HepG2 (cell line): ENCODE measurements around the gene SNX22. TPM values are rescaled to one million over a fixed set of nuclear protein-coding genes. Genes with fewer than 3 reads are reported as not detected.

Experiments used
- DNMT3B ChIP-seq: conservative IDR thresholded peaks from 2 replicates; pipeline ENCODE4 v1.6.1; 2016; ENCODE audit warnings: missing biosample characterization, control low read depth
- FOSL2 ChIP-seq: sonication (generic); formaldehyde crosslinking; IDR thresholded peaks from 2 replicates; pipeline ENCODE4 v1.4.0; 2020; ENCODE audit warnings: missing genetic modification reagents
- FOXM1 ChIP-seq: sonication (generic); formaldehyde crosslinking; IDR thresholded peaks from 2 replicates; pipeline ENCODE4 v1.5.0; 2020; ENCODE audit warnings: missing genetic modification reagents
- GZF1 ChIP-seq: sonication (generic); formaldehyde crosslinking; IDR thresholded peaks from 2 replicates; pipeline ENCODE4 v1.5.1; 2020; ENCODE audit warnings: mild to moderate bottlenecking, missing genetic modification reagents
- MEIS1 ChIP-seq: sonication (generic); formaldehyde crosslinking; IDR thresholded peaks from 2 replicates; pipeline ENCODE4 v1.9.0; 2021; ENCODE audit warnings: mild to moderate bottlenecking, missing genetic modification reagents, moderate library complexity, borderline replicate concordance
- NKX3-1 ChIP-seq: sonication (generic); formaldehyde crosslinking; IDR thresholded peaks from 2 replicates; pipeline ENCODE4 v1.5.0; 2020; ENCODE audit warnings: missing genetic modification reagents
- SALL1 ChIP-seq: sonication (generic); formaldehyde crosslinking; IDR thresholded peaks from 2 replicates; pipeline ENCODE4 v1.8.0; 2022; ENCODE audit warnings: mild to moderate bottlenecking, missing genetic modification reagents
- THYN1 ChIP-seq: sonication (generic); formaldehyde crosslinking; IDR thresholded peaks from 2 replicates; pipeline ENCODE4 v1.8.1; 2023; ENCODE audit warnings: low read depth, mild to moderate bottlenecking, moderate library complexity, missing genetic modification reagents, borderline replicate concordance
- YEATS4 ChIP-seq: sonication (generic); formaldehyde crosslinking; IDR thresholded peaks from 2 replicates; pipeline ENCODE4 v1.4.0; 2020; ENCODE audit warnings: missing genetic modification reagents, borderline replicate concordance
- ZFYVE20 ChIP-seq: sonication (generic); formaldehyde crosslinking; IDR thresholded peaks from 2 replicates; pipeline ENCODE4 v1.8.0; 2023; ENCODE audit warnings: low read depth, mild to moderate bottlenecking, moderate library complexity, missing genetic modification reagents, borderline replicate concordance
- ZIK1 ChIP-seq: sonication (generic); formaldehyde crosslinking; IDR thresholded peaks from 2 replicates; pipeline ENCODE4 v1.5.0; 2020; ENCODE audit warnings: mild to moderate bottlenecking, low read depth, missing genetic modification reagents, borderline replicate concordance
- ZNF451 ChIP-seq: sonication (generic); formaldehyde crosslinking; IDR thresholded peaks from 2 replicates; pipeline ENCODE4 v1.5.0; 2020; ENCODE audit warnings: mild to moderate bottlenecking, missing genetic modification reagents
- ZNF484 ChIP-seq: sonication (generic); formaldehyde crosslinking; IDR thresholded peaks from 2 replicates; pipeline ENCODE4 v1.5.1; 2020; ENCODE audit warnings: mild to moderate bottlenecking, low read depth, missing genetic modification reagents, borderline replicate concordance
- ZNF530 ChIP-seq: sonication (generic); formaldehyde crosslinking; IDR thresholded peaks from 2 replicates; pipeline ENCODE4 v1.5.0; 2020; ENCODE audit warnings: low read depth, mild to moderate bottlenecking, missing genetic modification reagents
- ZNF564 ChIP-seq: sonication (generic); formaldehyde crosslinking; IDR thresholded peaks from 2 replicates; pipeline ENCODE4 v1.8.1; 2023; ENCODE audit warnings: mild to moderate bottlenecking, missing genetic modification reagents
- ZNF644 ChIP-seq: IDR thresholded peaks from 2 replicates; pipeline ENCODE4 v1.6.1; 2016; ENCODE audit warnings: low read depth
- ZNF781 ChIP-seq: sonication (generic); formaldehyde crosslinking; IDR thresholded peaks from 2 replicates; pipeline ENCODE4 v1.5.1; 2020; ENCODE audit warnings: borderline replicate concordance, mild to moderate bottlenecking, missing genetic modification reagents; ENCODE audit errors: not compliant biosample characterization
- polyA plus RNA-seq, 8 experiments: library from polyadenylated mRNA; depleted of rRNA in 3 of 8; stranded (reverse) in 7 of 8; unstranded in 1 of 8; fragments of >200 nt; fragmentation: Illumina TruSeq in 4 of 8; extraction: Trizol in 4 of 8; gene quantifications; 2 replicates each; pipeline versions ENCODE4 v1.2.1 to v1.2.3, GENCODE V29; 2011 to 2016; ENCODE audit warnings: low read depth in 4 of 8, missing spikeins in 1 of 8, mixed read lengths in 1 of 8; ENCODE audit not compliant: insufficient read depth in 1 of 8
- total RNA-seq, 5 experiments: library from RNA; depleted of rRNA; stranded (reverse); fragments of >200 nt; fragmentation: Illumina TruSeq; extraction: Trizol; gene quantifications; 2 replicates each; pipeline ENCODE4 v1.2.3, GENCODE V29; 2016; ENCODE audit warnings: low read depth in 1 of 5
- TF ChIP-seq, protein P1 (sequence below): sonication (generic); formaldehyde crosslinking; IDR thresholded peaks from 2 replicates; pipeline ENCODE4 v1.5.0; 2020; ENCODE audit warnings: missing genetic modification reagents, mild to moderate bottlenecking, borderline replicate concordance
- TF ChIP-seq, protein P2 (sequence below): sonication (generic); formaldehyde crosslinking; IDR thresholded peaks from 2 replicates; pipeline ENCODE4 v1.4.0; 2020; ENCODE audit warnings: mild to moderate bottlenecking, missing genetic modification reagents
- TF ChIP-seq, protein P3 (sequence below): sonication (generic); formaldehyde crosslinking; IDR thresholded peaks from 2 replicates; pipeline ENCODE4 v1.5.0; 2020; ENCODE audit warnings: missing genetic modification reagents
- TF ChIP-seq, protein P4 (sequence below), 2 experiments: sonication (generic) in 1 of 2; formaldehyde crosslinking in 1 of 2; IDR thresholded peaks; 2 replicates each; pipeline versions ENCODE4 v1.4.0 to v1.6.1; 2018 to 2020; ENCODE audit warnings: missing genetic modification reagents in 2 of 2, borderline replicate concordance in 1 of 2, low read depth in 1 of 2, mild to moderate bottlenecking in 1 of 2, missing biosample characterization in 1 of 2

SNX22 gene
- total and polyA plus RNA-seq, 2 of the 13 experiments (the other 11 are each of a cell fraction or from before 2014, with no cell fraction given): 2.3 to 5.5 TPM

DNA sequence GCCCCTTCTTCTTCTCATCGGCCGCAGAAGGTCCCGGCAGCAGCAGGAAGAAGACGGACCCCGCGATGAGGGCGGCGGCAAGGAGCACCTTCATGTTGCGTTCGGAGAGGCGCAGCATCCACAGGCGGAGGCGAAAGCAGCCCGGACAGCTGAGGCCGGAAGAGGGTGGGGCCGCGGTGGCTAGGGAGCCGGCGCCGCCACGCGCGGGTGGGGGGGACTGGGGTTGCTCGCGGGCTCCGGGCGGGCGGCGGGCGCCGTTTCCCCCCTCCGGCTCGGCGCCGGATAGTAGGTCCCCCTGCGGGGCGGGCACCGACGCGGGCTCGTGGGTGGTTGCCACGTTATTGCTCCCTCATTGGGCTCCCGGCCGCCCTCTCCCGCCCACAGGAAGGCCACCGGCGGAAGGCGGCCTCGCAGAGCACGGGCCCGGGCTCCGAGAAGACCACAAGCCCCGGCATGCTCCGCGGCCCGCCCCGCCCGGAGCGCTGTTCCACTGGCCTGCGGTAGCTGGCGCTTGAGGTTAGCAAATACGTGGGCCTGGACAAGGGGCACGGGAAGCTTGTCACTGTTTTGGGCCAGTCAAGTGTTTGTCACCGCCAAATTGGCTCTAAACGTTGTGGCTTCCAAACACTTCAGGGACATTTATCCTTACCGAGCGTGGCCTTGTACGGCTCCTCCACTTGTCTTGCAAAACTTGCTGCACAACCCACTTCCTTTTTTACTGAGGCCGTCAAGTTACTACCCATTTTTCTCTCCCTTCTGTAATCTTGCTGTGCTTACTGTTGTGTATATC, 11.5 kb downstream of the SNX22 start, which contains the start of gene PPIB (continued):
- TF ChIP-seq ZNF451 (CRISPR knock-in tag) (no peak; the same call in 1 of the 2 replicates), FOXM1 (CRISPR knock-in tag) (no peak), ZNF781 (CRISPR knock-in tag) (no peak), ZNF484 (CRISPR knock-in tag) (no peak), THYN1 (CRISPR knock-in tag) (no peak), DNMT3B (CRISPR knock-in tag) (no peak), SALL1 (CRISPR knock-in tag) (peak; percentile 67), ZNF644 (CRISPR knock-in tag) (no peak), ZIK1 (CRISPR knock-in tag) (peak; percentile 60; the same call in 1 of the 2 replicates), ZNF530 (no peak), FOSL2 (no peak), YEATS4 (CRISPR knock-in tag) (peak; percentile 95), GZF1 (CRISPR knock-in tag) (no peak), MEIS1 (CRISPR knock-in tag) (no peak; the same call in 1 of the 2 replicates), ZFYVE20 (CRISPR knock-in tag) (peak; percentile 76; the same call in 1 of the 2 replicates), ZNF564 (CRISPR knock-in tag) (no peak; the same call in 1 of the 2 replicates), NKX3-1 (CRISPR knock-in tag) (peak; percentile 60)
- TF ChIP-seq, protein P1, sequence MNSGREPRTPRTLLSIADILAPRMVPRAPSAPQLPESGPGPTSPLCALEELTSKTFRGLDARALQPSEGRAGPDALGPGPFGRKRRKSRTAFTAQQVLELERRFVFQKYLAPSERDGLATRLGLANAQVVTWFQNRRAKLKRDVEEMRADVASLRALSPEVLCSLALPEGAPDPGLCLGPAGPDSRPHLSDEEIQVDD: peak; percentile 84; the same call in 1 of the 2 replicates
- TF ChIP-seq, protein P2, sequence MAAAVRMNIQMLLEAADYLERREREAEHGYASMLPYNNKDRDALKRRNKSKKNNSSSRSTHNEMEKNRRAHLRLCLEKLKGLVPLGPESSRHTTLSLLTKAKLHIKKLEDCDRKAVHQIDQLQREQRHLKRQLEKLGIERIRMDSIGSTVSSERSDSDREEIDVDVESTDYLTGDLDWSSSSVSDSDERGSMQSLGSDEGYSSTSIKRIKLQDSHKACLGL (CRISPR knock-in tag): peak; percentile 69
- TF ChIP-seq, protein P3, sequence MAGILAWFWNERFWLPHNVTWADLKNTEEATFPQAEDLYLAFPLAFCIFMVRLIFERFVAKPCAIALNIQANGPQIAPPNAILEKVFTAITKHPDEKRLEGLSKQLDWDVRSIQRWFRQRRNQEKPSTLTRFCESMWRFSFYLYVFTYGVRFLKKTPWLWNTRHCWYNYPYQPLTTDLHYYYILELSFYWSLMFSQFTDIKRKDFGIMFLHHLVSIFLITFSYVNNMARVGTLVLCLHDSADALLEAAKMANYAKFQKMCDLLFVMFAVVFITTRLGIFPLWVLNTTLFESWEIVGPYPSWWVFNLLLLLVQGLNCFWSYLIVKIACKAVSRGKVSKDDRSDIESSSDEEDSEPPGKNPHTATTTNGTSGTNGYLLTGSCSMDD (CRISPR knock-in tag): no peak
- TF ChIP-seq, protein P4, sequence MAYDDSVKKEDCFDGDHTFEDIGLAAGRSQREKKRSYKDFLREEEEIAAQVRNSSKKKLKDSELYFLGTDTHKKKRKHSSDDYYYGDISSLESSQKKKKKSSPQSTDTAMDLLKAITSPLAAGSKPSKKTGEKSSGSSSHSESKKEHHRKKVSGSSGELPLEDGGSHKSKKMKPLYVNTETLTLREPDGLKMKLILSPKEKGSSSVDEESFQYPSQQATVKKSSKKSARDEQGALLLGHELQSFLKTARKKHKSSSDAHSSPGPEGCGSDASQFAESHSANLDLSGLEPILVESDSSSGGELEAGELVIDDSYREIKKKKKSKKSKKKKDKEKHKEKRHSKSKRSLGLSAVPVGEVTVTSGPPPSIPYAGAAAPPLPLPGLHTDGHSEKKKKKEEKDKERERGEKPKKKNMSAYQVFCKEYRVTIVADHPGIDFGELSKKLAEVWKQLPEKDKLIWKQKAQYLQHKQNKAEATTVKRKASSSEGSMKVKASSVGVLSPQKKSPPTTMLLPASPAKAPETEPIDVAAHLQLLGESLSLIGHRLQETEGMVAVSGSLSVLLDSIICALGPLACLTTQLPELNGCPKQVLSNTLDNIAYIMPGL (CRISPR knock-in tag; IDR thresholded peaks at IDR 0.05; ENCODE audit: borderline replicate concordance in 1 of 2, low read depth in 1 of 2): peak; percentile 58 to 73; a peak in 3 of 4 replicates
